ENCODE data around the gene MIER1.

The MIER1 gene

GRCh38 chr1:66917476-66917875 is 7.3 kb upstream of the MIER1 start:
- no peak overlapping the region for H3K27ac ChIP-seq

GRCh38 chr1:66919063-66919462 is 5.7 kb upstream of the MIER1 start:
- no peak overlapping the region for H3K27ac ChIP-seq

More at GRCh38 chr1:66917476-66917875, 7.3 kb upstream of the MIER1 start:
- TF ChIP-seq CTCF (IDR thresholded peaks at IDR 0.05): no peak
- TF ChIP-seq ZFX (IDR thresholded peaks at IDR 0.05; ENCODE audit: borderline replicate concordance): no peak

GRCh38 chr1:66919828-66920227 is 5.0 kb upstream of the MIER1 start:
- TF ChIP-seq ZFX (IDR thresholded peaks at IDR 0.05; ENCODE audit: borderline replicate concordance) (no peak), CTCF (IDR thresholded peaks at IDR 0.05) (no peak)
- no peak overlapping the region for H3K27ac ChIP-seq

More at GRCh38 chr1:66919063-66919462, 5.7 kb upstream of the MIER1 start:
- no peak for TF ChIP-seq ZFX (IDR thresholded peaks at IDR 0.05; ENCODE audit: borderline replicate concordance)
- no peak for TF ChIP-seq CTCF (IDR thresholded peaks at IDR 0.05)

GRCh38 chr1:66920543-66920942 is 4.2 kb upstream of the MIER1 start:
- no peak overlapping the region for H3K27ac ChIP-seq
- no peak for TF ChIP-seq ZFX (IDR thresholded peaks at IDR 0.05; ENCODE audit: borderline replicate concordance)
- no peak for TF ChIP-seq CTCF (IDR thresholded peaks at IDR 0.05)

- TF ChIP-seq CTCF (IDR thresholded peaks at IDR 0.05) (peak; percentile 18; the same call in 1 of the 2 replicates), ZFX (IDR thresholded peaks at IDR 0.05; ENCODE audit: borderline replicate concordance) (no peak)
- H3K27ac ChIP-seq: peak overlapping the region; percentile 87
Observed at GRCh38 chr1:66925558-66925910, 744 bp downstream of the MIER1 start.

- H3K27ac ChIP-seq: peak overlapping the region; percentile 87
- TF ChIP-seq CTCF (IDR thresholded peaks at IDR 0.05) (no peak), ZFX (IDR thresholded peaks at IDR 0.05; ENCODE audit: borderline replicate concordance) (no peak)
Observed at GRCh38 chr1:66925944-66926343, 1.2 kb downstream of the MIER1 start.

- no peak for TF ChIP-seq ZFX (IDR thresholded peaks at IDR 0.05; ENCODE audit: borderline replicate concordance)
- no peak for TF ChIP-seq CTCF (IDR thresholded peaks at IDR 0.05)
- H3K27ac ChIP-seq: peak overlapping the region; percentile 87
Observed at GRCh38 chr1:66927528-66927927, 2.7 kb downstream of the MIER1 start.

Data from 22Rv1 (cell line).